K562 (cell line): ENCODE measurements around the gene HEBP1. TPM values are rescaled to one million over a fixed set of nuclear protein-coding genes. Genes with fewer than 3 reads are reported as not detected.

ENCODE experiments used
- ATAC-seq: fragments of 200-7000 bp; cut with Tn5 transposase; 3 replicates; pipeline ENCODE4 v1.9.1; 2020; ENCODE audit warnings: moderate library complexity
- BruUV-seq: library from RNA; stranded (reverse); fragments of 400-500 nt; replicated peaks from 2 replicates; lab custom pipeline; 2021; lab: Mats Ljungman, UMichigan
- CTCF ChIA-PET: fragments of 300-600 bp; formaldehyde crosslinking; extraction: SDS; loops from one replicate; lab custom pipeline; 2021; ENCODE audit warnings: low intra/inter-chr PET ratio; lab: Yijun Ruan, JAX
- POLR2A ChIA-PET: fragments of 300-600, 350-650 bp; sonication (Branson Sonifier 250); formaldehyde crosslinking; extraction: SDS; loops from one replicate; lab custom pipeline; 2021; ENCODE audit warnings: antibody characterized with exemption, inconsistent platforms; lab: Yijun Ruan, JAX
- DNase-seq, 4 experiments: peaks; one replicate each; pipeline versions ENCODE4 v3.0.0 to v3.0.0-alpha.2; 2011 to 2018; ENCODE audit warnings: low spot score in 3 of 4, mixed read lengths in 3 of 4; ENCODE audit errors: extremely low read depth in 1 of 4
- FAIRE-seq: peaks from 2 replicates; lab custom pipeline; 2011; peaks lifted over from hg19 to GRCh38; lab: Jason Lieb, UNC
- H2AFZ ChIP-seq: 2 replicates; pipeline ENCODE4 v1.6.0; 2011; ENCODE audit warnings: low read depth, low read length, control low read depth, inconsistent platforms
- H3K27ac ChIP-seq: fragments of 200-600 bp; 3 replicates; pipeline ENCODE4 v1.8.0; 2011; ENCODE audit warnings: low read depth, mild to moderate bottlenecking, control low read depth, inconsistent platforms, low read length, moderate library complexity, mixed read lengths; ENCODE audit errors: extremely low read depth
- H3K27me3 ChIP-seq, 2 experiments: fragments of 300-600 bp in 1 of 2; 2 replicates in 1 of 2; 3 replicates in 1 of 2; pipeline versions ENCODE4 v1.6.0 to v1.8.0; 2011; ENCODE audit warnings: inconsistent platforms in 2 of 2, low read length in 2 of 2, mild to moderate bottlenecking in 1 of 2, mixed read lengths in 1 of 2, moderate library complexity in 1 of 2; ENCODE audit not compliant: control insufficient read depth in 2 of 2, insufficient read depth in 2 of 2
- H3K36me3 ChIP-seq: fragments of 300-600 bp; 3 replicates; pipeline ENCODE4 v1.8.0; 2011; ENCODE audit warnings: mild to moderate bottlenecking, low read length, inconsistent platforms; ENCODE audit not compliant: control insufficient read depth, insufficient read depth
- H3K4me1 ChIP-seq, 2 experiments: fragments of 200-600 bp in 1 of 2; replicated peaks in 1 of 2; 2 replicates in 1 of 2; 3 replicates in 1 of 2; pipeline versions ENCODE4 v1.5.1 to v1.8.0; 2011; ENCODE audit warnings: inconsistent platforms in 2 of 2, low read length in 2 of 2, mild to moderate bottlenecking in 1 of 2, mixed read lengths in 1 of 2, moderate library complexity in 1 of 2; ENCODE audit not compliant: control insufficient read depth in 2 of 2, insufficient read depth in 2 of 2
- H3K4me2 ChIP-seq: 2 replicates; pipeline ENCODE4 v1.6.1; 2011; ENCODE audit warnings: low read length, control low read depth, inconsistent platforms, mixed read lengths; ENCODE audit not compliant: insufficient read depth
- H3K4me3 ChIP-seq: fragments of 200-600 bp; sonication (generic), shearing (Covaris generic); 2 replicates; pipeline ENCODE4 v1.5.1; 2016; ENCODE audit warnings: control low read depth, inconsistent platforms
- H3K79me2 ChIP-seq: fragments of 200-600 bp; 3 replicates; pipeline ENCODE4 v1.8.0; 2011; ENCODE audit warnings: low read length, inconsistent platforms; ENCODE audit not compliant: control insufficient read depth, insufficient read depth
- H3K9ac ChIP-seq, 2 experiments: 2 replicates each; pipeline versions ENCODE4 v1.6.0 to v1.6.1; 2011; ENCODE audit warnings: low read depth in 2 of 2, low read length in 2 of 2, control low read depth in 1 of 2, inconsistent platforms in 1 of 2, mild to moderate bottlenecking in 1 of 2, mixed read lengths in 1 of 2; ENCODE audit not compliant: insufficient read depth in 1 of 2
- H3K9me1 ChIP-seq: one replicate; pipeline ENCODE4 v1.6.0; 2011; ENCODE audit warnings: inconsistent platforms, mild to moderate bottlenecking, low read length, moderate library complexity; ENCODE audit not compliant: control insufficient read depth, insufficient read depth
- H3K9me3 ChIP-seq: replicated peaks from 2 replicates; pipeline ENCODE4 v1.5.1; 2011; ENCODE audit warnings: low read depth, low read length, inconsistent platforms; ENCODE audit not compliant: control insufficient read depth, insufficient read depth
- H4K20me1 ChIP-seq: replicated peaks from 2 replicates; pipeline ENCODE4 v1.6.1; 2011; ENCODE audit warnings: low read length, inconsistent platforms, mixed read lengths; ENCODE audit not compliant: control insufficient read depth, insufficient read depth
- BCOR ChIP-seq: fragments of 450-650 bp; IDR thresholded peaks from 2 replicates; pipeline ENCODE4 v1.6.1; 2016
- DPF2 ChIP-seq: fragments of 450-650 bp; IDR thresholded peaks from 2 replicates; pipeline ENCODE4 v1.6.1; 2016
- EP300 ChIP-seq: IDR thresholded peaks from 2 replicates; pipeline ENCODE4 v1.6.1; 2012; ENCODE audit warnings: low read length, improper control_type of control experiment
- FOXJ3 ChIP-seq: sonication (generic); formaldehyde crosslinking; IDR thresholded peaks from 2 replicates; pipeline ENCODE4 v1.4.0; 2020; ENCODE audit warnings: mild to moderate bottlenecking, missing genetic modification reagents
- KDM2B ChIP-seq: fragments of 250-450 bp; sonication (Bioruptor Pico); IDR thresholded peaks from 2 replicates; pipeline ENCODE4 v1.8.0; 2021; ENCODE audit warnings: mild to moderate bottlenecking, moderate library complexity
- LARP7 ChIP-seq: fragments of 450-650 bp; IDR thresholded peaks from 2 replicates; pipeline ENCODE4 v1.6.1; 2016
- MEF2A ChIP-seq: IDR thresholded peaks from 2 replicates; pipeline ENCODE4 v1.6.1; 2011; ENCODE audit warnings: low read depth, mild to moderate bottlenecking, low read length, moderate library complexity; ENCODE audit not compliant: control insufficient read depth
- MEIS2 ChIP-seq: fragments of 450-650 bp; IDR thresholded peaks from 2 replicates; pipeline ENCODE4 v1.6.1; 2014; ENCODE audit warnings: mild to moderate bottlenecking; ENCODE audit not compliant: partially characterized antibody
- NFIX ChIP-seq: fragments of 250-450 bp; sonication (Bioruptor Pico); IDR thresholded peaks from 2 replicates; pipeline ENCODE4 v1.4.0; 2020; ENCODE audit warnings: low read depth, mild to moderate bottlenecking, moderate library complexity
- PKNOX1 ChIP-seq: fragments of 450-650 bp; IDR thresholded peaks from 2 replicates; pipeline ENCODE4 v1.6.1; 2016
- SAFB ChIP-seq: fragments of 200-400 bp; formaldehyde crosslinking; IDR thresholded peaks from 2 replicates; pipeline ENCODE4 v1.6.1; 2017; ENCODE audit warnings: low read depth, low read length, borderline replicate concordance
- SETDB1 ChIP-seq: IDR thresholded peaks from one replicate; pipeline ENCODE4 v1.6.1; 2012; ENCODE audit warnings: low read length, control low read depth, inconsistent platforms
- THAP12 ChIP-seq: fragments of 250-450 bp; sonication (Bioruptor Pico); IDR thresholded peaks from 2 replicates; pipeline ENCODE4 v1.9.0; 2021; ENCODE audit warnings: mild to moderate bottlenecking, inconsistent platforms
- ZBTB12 ChIP-seq: fragments of 250-450 bp; sonication (Bioruptor Pico); IDR thresholded peaks from 2 replicates; pipeline ENCODE4 v1.4.0; 2020
- WGBS: fragments of 100-300 bp; shearing (Covaris generic); methylation state at CpG from one replicate; pipeline ENCODE4 v1.1.6; 2016; ENCODE audit warnings: low coverage, mixed read lengths; ENCODE audit not compliant: insufficient coverage; ENCODE audit errors: missing lambda C conversion rate; 5-methylcytosine and 5-hydroxymethylcytosine counted together
- in situ Hi-C: fragments of 300-500 bp; cut with MboI; formaldehyde crosslinking; loops from 4 replicates; pipeline ENCODE4 v1.15.0; 2018; ENCODE audit warnings: inconsistent platforms, mixed read lengths
- intact Hi-C: fragments of 100-400 bp; cut with micrococcal nuclease; formaldehyde crosslinking; loops from 2 replicates; pipeline ENCODE4 v1.14.2; 2022
- polyA plus RNA-seq, 8 experiments: library from polyadenylated mRNA; depleted of rRNA in 4 of 8; stranded (reverse) in 5 of 8; unstranded in 3 of 8; fragments of >200 nt; fragmentation: Nextera tagmentation in 2 of 8; fragmentation: Illumina TruSeq in 1 of 8; extraction: Ambion mirVana in 2 of 8; extraction: Trizol in 1 of 8; gene quantifications; 2 replicates each; pipeline versions ENCODE4 v1.2.1 to v1.2.3, GENCODE V29; 2011 to 2014; ENCODE audit warnings: inconsistent platforms in 1 of 8, missing spikeins in 1 of 8
- total RNA-seq, 7 experiments: library from RNA; depleted of rRNA in 6 of 7; stranded (reverse); fragments of >200 nt in 6 of 7; fragmentation: Illumina TruSeq in 2 of 7; extraction: Trizol in 2 of 7; gene quantifications; 2 replicates each; pipeline versions ENCODE4 v1.2.1 to v1.2.3, GENCODE V29; 2011 to 2021; ENCODE audit warnings: low replicate concordance in 1 of 7

The HEBP1 gene
- total and polyA plus RNA-seq, 9 of the 15 experiments (the other 6 are each of a cell fraction or from before 2014, with no cell fraction given), result 1.1 to 10.1 (median 2.4) TPM

- TF ChIP-seq KDM2B (CRISPR knock-in tag), result no peak
- TF ChIP-seq ZBTB12 (CRISPR knock-in tag), result no peak
- no peak for TF ChIP-seq SETDB1
- peak; percentile 34 for TF ChIP-seq MEIS2
- TF ChIP-seq NFIX, result no peak
- no peak for TF ChIP-seq FOXJ3 (CRISPR knock-in tag)
- 0 out of 2 replicates have a peak, but pooled peaks have one; percentile 12 for TF ChIP-seq PKNOX1
- peak; percentile 44; the same call in 1 of the 2 replicates for TF ChIP-seq DPF2
- no peak for TF ChIP-seq LARP7
- peak; percentile 40; the same call in 1 of the 2 replicates for TF ChIP-seq EP300
- TF ChIP-seq SAFB, result no peak
These were observed 27.0 kb upstream of the HEBP1 start (continued) for GRCh38 chr12:13027032-13027431.

- in situ Hi-C loops (no loop called here), intact Hi-C loops (no loop called here)
- Histone ChIP-seq H3K27me3 (no peaks in the 10 kb centered on the region), H3K27ac (no peak overlapping the region), H3K36me3 (no peaks in the 10 kb centered on the region), H3K4me1 (no peaks in the 10 kb centered on the region; a peak in 2 of 5 replicates), H2AFZ (peak overlapping the region; percentile 20; the same call in 1 of the 2 replicates), H3K4me3 (no peak overlapping the region), H3K9ac (no peak overlapping the region), H4K20me1 (no peaks in the 10 kb centered on the region), H3K79me2 (no peaks in the 10 kb centered on the region), H3K4me2 (no peak overlapping the region; the same call in 1 of the 2 replicates), H3K9me3 (no peaks in the 10 kb centered on the region), H3K9me1 (no peaks in the 10 kb centered on the region)
- DNase-seq (no peak), FAIRE-seq (no peak), ATAC-seq (no peak)
- 55% methylated on average over 1 of the region's 1 CpG for WGBS
- no peak for TF ChIP-seq MEF2A
- TF ChIP-seq THAP12 (CRISPR knock-in tag), result no peak
- TF ChIP-seq BCOR, result no peak
- ChIA-PET CTCF (no interaction called here), POLR2A (no interaction called here)
- no TSS peak for BruUV-seq
These were observed 26.2 kb upstream of the HEBP1 start for GRCh38 chr12:13026286-13026685.
